HG03196 (cell line): ENCODE measurements around the gene SLCO4A1.

ENCODE experiments used
- ATAC-seq: cut with Tn5 transposase; IDR thresholded peaks from one replicate; pipeline ENCODE4 v1.9.1; 2021; ENCODE audit not compliant: unreplicated experiment

The SLCO4A1 gene

GRCh38 chr20:62663145-62664018 lies 21.1 kb downstream of the SLCO4A1 start:
- no peak for ATAC-seq

GRCh38 chr20:62664019-62664971 lies 22.0 kb downstream of the SLCO4A1 start:
- ATAC-seq = no peak

GRCh38 chr20:62665153-62665754 lies 23.0 kb downstream of the SLCO4A1 start:
- ATAC-seq = no peak

GRCh38 chr20:62665826-62666735 lies 23.8 kb downstream of the SLCO4A1 start:
- no peak for ATAC-seq

- no peak for ATAC-seq
Measured at GRCh38 chr20:62666736-62667529, 24.6 kb downstream of the SLCO4A1 start.

GRCh38 chr20:62667530-62668440 lies 25.5 kb downstream of the SLCO4A1 start:
- ATAC-seq = no peak

- ATAC-seq = no peak
Measured at GRCh38 chr20:62668441-62669027, 26.2 kb downstream of the SLCO4A1 start.

- ATAC-seq = no peak
Measured at GRCh38 chr20:62669249-62669648, 26.9 kb downstream of the SLCO4A1 start.

- ATAC-seq = no peak
Measured at GRCh38 chr20:62670156-62670555, 27.9 kb downstream of the SLCO4A1 start.

GRCh38 chr20:62670998-62671397 lies 28.7 kb downstream of the SLCO4A1 start:
- ATAC-seq = no peak

- ATAC-seq = no peak
Measured at GRCh38 chr20:62671765-62672164, 29.5 kb downstream of the SLCO4A1 start.

GRCh38 chr20:62674370-62674769 lies 32.1 kb downstream of the SLCO4A1 start:
- ATAC-seq = no peak

- no peak for ATAC-seq
Measured at GRCh38 chr20:62675156-62675876, 33.0 kb downstream of the SLCO4A1 start.

GRCh38 chr20:62675877-62676260 lies 33.6 kb downstream of the SLCO4A1 start:
- ATAC-seq = no peak

GRCh38 chr20:62676976-62677375 lies 34.7 kb downstream of the SLCO4A1 start:
- ATAC-seq = no peak

- ATAC-seq = no peak
Measured at GRCh38 chr20:62677678-62678077, 35.4 kb downstream of the SLCO4A1 start.

GRCh38 chr20:62678553-62678952 lies 36.2 kb downstream of the SLCO4A1 start:
- ATAC-seq = no peak
